Uterine smooth muscle cell (primary cell): ENCODE data around the gene SGMS1. TPM values are rescaled to one million over a fixed set of nuclear protein-coding genes. Genes with fewer than 3 reads are reported as not detected.

ENCODE experiments used
- total RNA-seq: library from RNA; depleted of rRNA; stranded (reverse); fragments of >200 nt; gene quantifications from 2 replicates; pipeline ENCODE4 v1.2.3, GENCODE V29; 2014

The SGMS1 gene
- 34.7 and 45.4 TPM in 2 replicates for total RNA-seq

GRCh38 chr10:50623663-50624412 lies at the start of gene SGMS1:
Gene SGMS1, minus strand, starts transcription at chr10:50623956. Its CDS starts 279,842 bp downstream, at chr10:50344114.

Other genes with a start within 250 kb of the SGMS1 start
- 4.5 and 6.2 TPM in 2 replicates for gene ASAH2B, start 116.0 kb upstream of the SGMS1 start, total RNA-seq